GM12878 (cell line): ENCODE measurements around the gene NBPF14. TPM values are rescaled to one million over a fixed set of nuclear protein-coding genes. Genes with fewer than 3 reads are reported as not detected.
"Not testable (repeated sequence)": the region's sequence is repeated elsewhere in the genome, so short reads cannot be mapped to it uniquely, and the experiment has no call there.

Source experiments
- ATAC-seq: fragments of 200-7000 bp; cut with Tn5 transposase; 3 replicates; pipeline ENCODE4 v1.9.1; 2020; ENCODE audit warnings: mild to moderate bottlenecking, moderate library complexity
- Bru-seq: library from RNA; stranded (reverse); fragments of 400-500 nt; gene quantifications from one replicate; lab custom pipeline; 2021; lab: Mats Ljungman, UMichigan
- BruChase-seq, 2 experiments: library from RNA; stranded (reverse); fragments of 400-500 nt; gene quantifications; one replicate each; lab custom pipeline; 2021; lab: Mats Ljungman, UMichigan
- BruUV-seq: library from RNA; stranded (reverse); fragments of 400-500 nt; replicated peaks from 2 replicates; lab custom pipeline; 2021; lab: Mats Ljungman, UMichigan
- CTCF ChIA-PET: fragments of 300-600 bp; sonication (Branson Sonifier 250); formaldehyde crosslinking; extraction: SDS; loops from one replicate; lab custom pipeline; 2021; ENCODE audit warnings: inconsistent platforms; lab: Yijun Ruan, JAX
- POLR2A ChIA-PET: fragments of 350-600 bp; formaldehyde crosslinking; extraction: SDS; loops from one replicate; lab custom pipeline; 2021; ENCODE audit warnings: inconsistent platforms; lab: Charles Lee
- RAD21 ChIA-PET: fragments of 300-600 bp; sonication (Branson Sonifier 250); formaldehyde crosslinking; loops from one replicate; lab custom pipeline; 2023; ENCODE audit warnings: antibody characterized with exemption; ENCODE audit not compliant: unreplicated experiment; lab: Charles Lee
- SMC1A ChIA-PET: fragments of 300-600 bp; sonication (Branson Sonifier 250); formaldehyde crosslinking; loops from one replicate; lab custom pipeline; 2023; ENCODE audit not compliant: unreplicated experiment, uncharacterized antibody; lab: Charles Lee
- DNase-seq: peaks from one replicate; pipeline ENCODE4 v3.0.0-alpha.2; 2011; ENCODE audit warnings: low read depth, low spot score
- FAIRE-seq: peaks from 3 replicates; lab custom pipeline; 2011; peaks lifted over from hg19 to GRCh38; lab: Jason Lieb, UNC
- H2AFZ ChIP-seq: 2 replicates; pipeline ENCODE4 v1.6.0; 2011; ENCODE audit warnings: low read depth, low read length, control low read depth; ENCODE audit not compliant: control insufficient read depth
- H3K27ac ChIP-seq: 2 replicates; pipeline ENCODE4 v1.5.1; 2011; ENCODE audit warnings: control low read depth; ENCODE audit not compliant: control insufficient read depth, insufficient read depth
- H3K27me3 ChIP-seq, 2 experiments: replicated peaks in 1 of 2; 2 replicates each; pipeline versions ENCODE4 v1.6.0 to v1.6.1; 2011; ENCODE audit warnings: low read length in 1 of 2; ENCODE audit not compliant: control insufficient read depth in 2 of 2, insufficient read depth in 2 of 2
- H3K36me3 ChIP-seq, 2 experiments: 2 replicates each; pipeline ENCODE4 v1.5.1; 2011; ENCODE audit warnings: low read length in 1 of 2; ENCODE audit not compliant: control insufficient read depth in 2 of 2, insufficient read depth in 2 of 2
- H3K4me1 ChIP-seq: 2 replicates; pipeline ENCODE4 v1.6.1; 2011; ENCODE audit warnings: mild to moderate bottlenecking, low read length, moderate library complexity, mixed read lengths; ENCODE audit not compliant: control insufficient read depth, insufficient read depth
- H3K4me2 ChIP-seq: 2 replicates; pipeline ENCODE4 v1.6.0; 2011; ENCODE audit warnings: control low read depth; ENCODE audit not compliant: control insufficient read depth, insufficient read depth
- H3K4me3 ChIP-seq: fragments of 200-600 bp; sonication (generic); 2 replicates; pipeline ENCODE4 v1.5.1; 2016
- H3K79me2 ChIP-seq: 2 replicates; pipeline ENCODE4 v1.6.0; 2011; ENCODE audit warnings: low read length; ENCODE audit not compliant: control insufficient read depth, insufficient read depth
- H3K9ac ChIP-seq: 2 replicates; pipeline ENCODE4 v1.8.0; 2011; ENCODE audit warnings: low read length, control low read depth, mixed read lengths; ENCODE audit not compliant: control insufficient read depth, insufficient read depth
- H3K9me3 ChIP-seq: replicated peaks from 3 replicates; pipeline ENCODE4 v1.5.1; 2011; ENCODE audit warnings: mild to moderate bottlenecking, low read length; ENCODE audit not compliant: control insufficient read depth, insufficient read depth
- H4K20me1 ChIP-seq: 2 replicates; pipeline ENCODE4 v1.6.0; 2011; ENCODE audit not compliant: control insufficient read depth, insufficient read depth
- WGBS: methylation state at CpG from one replicate; pipeline ENCODE4 v1.1.6; 2016; ENCODE audit warnings: low lambda C conversion rate; ENCODE audit not compliant: insufficient replicate concordance, insufficient coverage; ENCODE audit errors: missing lambda C conversion rate; 5-methylcytosine and 5-hydroxymethylcytosine counted together
- in situ Hi-C: fragments of 300-500 bp; cut with MboI; formaldehyde crosslinking; loops from 9 replicates; pipeline ENCODE4 v1.14.3; 2018; ENCODE audit warnings: mixed read lengths
- intact Hi-C: fragments of 100-400 bp; cut with micrococcal nuclease; formaldehyde crosslinking; loops from one replicate; pipeline ENCODE4 v1.14.2; 2022; ENCODE audit not compliant: unreplicated experiment
- long read RNA-seq, 2 experiments: library from polyadenylated mRNA; unstranded; transcript quantifications; one replicate each; pipeline ENCODE4 v2.0.0, GENCODE V29; 2019 to 2020
- polyA minus RNA-seq, 3 experiments: library from RNA; depleted of rRNA, polyadenylated mRNA; stranded (reverse); fragments of >200 nt; gene quantifications; 2 replicates each; pipeline ENCODE4 v1.2.3, GENCODE V29; 2011
- polyA plus RNA-seq, 11 experiments: library from polyadenylated mRNA; depleted of rRNA in 4 of 11; unstranded in 6 of 11; stranded (reverse) in 5 of 11; fragments of >200 nt; fragmentation: Nextera tagmentation in 4 of 11; fragmentation: Illumina TruSeq in 1 of 11; extraction: Ambion mirVana in 4 of 11; extraction: Trizol in 1 of 11; gene quantifications; 1 replicate in 1 of 11; 2 replicates in 10 of 11; pipeline versions ENCODE4 v1.2.1 to v1.2.3, GENCODE V29; 2011 to 2016; ENCODE audit warnings: inconsistent platforms in 2 of 11, missing spikeins in 2 of 11, low read depth in 1 of 11
- total RNA-seq, 4 experiments: library from RNA; depleted of rRNA in 3 of 4; stranded (reverse); fragments of >200 nt in 3 of 4; fragmentation: Illumina TruSeq in 1 of 4; extraction: Trizol in 1 of 4; gene quantifications; 2 replicates each; pipeline versions ENCODE4 v1.2.1 to v1.2.3, GENCODE V29; 2013 to 2021

Gene NBPF14
- total RNA-seq (2013; cell fraction: nucleolus; rRNA removed) = 19.8 and 20.2 TPM in 2 replicates
- 1.4 TPM in 2 replicates for total RNA-seq (2014; rRNA removed)
- 0.98 and 1.2 TPM in 2 replicates for total RNA-seq (2014; rRNA removed; fragmentation: Illumina TruSeq; extraction: Trizol)
- total RNA-seq (2021) = 0.98 and 1.6 TPM in 2 replicates
- 5.0 TPM for polyA plus RNA-seq (2011; ENCODE audit: low read depth)
- polyA plus RNA-seq (2011; rRNA removed) = 5.3 and 6.6 TPM in 2 replicates
- polyA plus RNA-seq (2011; cell fraction: cytosol; rRNA removed) = 7.2 and 8.0 TPM in 2 replicates
- 18.9 and 24.0 TPM in 2 replicates for polyA plus RNA-seq (2011; cell fraction: nucleus; rRNA removed)
- polyA plus RNA-seq (2012) = 3.4 and 5.0 TPM in 2 replicates
- 0.98 and 1.2 TPM in 2 replicates for polyA plus RNA-seq (2014; fragmentation: Illumina TruSeq; extraction: Trizol)
- under 1 TPM; 0.05 to 0.27 TPM for polyA plus RNA-seq (2014; fragmentation: Nextera tagmentation; extraction: Ambion mirVana)
- polyA plus RNA-seq (2014; rRNA removed) = 0.58 and 0.75 TPM in 2 replicates
- under 1 TPM; 0.57 to 0.63 TPM for polyA plus RNA-seq (2016; fragmentation: Nextera tagmentation; extraction: Ambion mirVana)
- 23.1 and 29.5 TPM in 2 replicates for polyA minus RNA-seq (2011; rRNA and poly(A)+ RNA removed)
- polyA minus RNA-seq (2011; cell fraction: cytosol; rRNA and poly(A)+ RNA removed) = 3.3 and 5.0 TPM in 2 replicates
- polyA minus RNA-seq (2011; cell fraction: nucleus; rRNA and poly(A)+ RNA removed) = 17.9 and 27.9 TPM in 2 replicates
- Bru-seq, nascent RNA = percentile 48 among the genes with signal in this experiment
- BruChase-seq, experiment 1, labeled RNA remaining after a 6-hour chase = percentile 42 among the genes with signal in this experiment
- BruChase-seq, experiment 2, labeled RNA remaining after a 2-hour chase = percentile 44 among the genes with signal in this experiment
- long read RNA-seq, experiment 1, partial matches to known transcripts = 0 of 3 reads
- long read RNA-seq, experiment 1, other reads (novel, unspliced or antisense) = 0 of 3 reads
- long read RNA-seq, experiment 2, partial matches to known transcripts = 6 of 18 reads
- long read RNA-seq, experiment 2, other reads (novel, unspliced or antisense) = 8 of 18 reads

- intact Hi-C loops, H3K4me1 ChIP-seq, H3K27ac ChIP-seq, H3K9ac ChIP-seq, H3K4me3 ChIP-seq, H3K79me2 ChIP-seq, FAIRE-seq, H2AFZ ChIP-seq, DNase-seq, BruUV-seq, ATAC-seq, H3K36me3 ChIP-seq, H3K27me3 ChIP-seq, CTCF ChIA-PET, in situ Hi-C loops, H3K4me2 ChIP-seq, H3K9me3 ChIP-seq, H4K20me1 ChIP-seq, RAD21 ChIA-PET, POLR2A ChIA-PET, SMC1A ChIA-PET: not testable (repeated sequence)
- WGBS = no CpG with 5 or more reads among the region's 5 CpGs
Measured at GRCh38 chr1:148595911-148596310, at the start of gene NBPF14. Gene NBPF14 (minus strand): TSS chr1:148596011. CDS start chr1:148595717, 294 bp downstream.

- not testable (repeated sequence) for H3K4me1 ChIP-seq
Measured at GRCh38 chr1:148625451-148625850, 29.6 kb upstream of the NBPF14 start.

GRCh38 chr1:148618216-148618615, 22.4 kb upstream of the NBPF14 start:
- FAIRE-seq, H2AFZ ChIP-seq, in situ Hi-C loops, intact Hi-C loops, CTCF ChIA-PET, H3K36me3 ChIP-seq, H3K79me2 ChIP-seq, H3K4me1 ChIP-seq, H3K4me2 ChIP-seq, RAD21 ChIA-PET, H4K20me1 ChIP-seq, BruUV-seq, H3K9ac ChIP-seq, POLR2A ChIA-PET, ATAC-seq, H3K9me3 ChIP-seq, H3K4me3 ChIP-seq, H3K27ac ChIP-seq, SMC1A ChIA-PET, H3K27me3 ChIP-seq, DNase-seq: not testable (repeated sequence)
- whole genome bisulfite sequencing = no CpG with 5 or more reads among the region's 1 CpG

More at GRCh38 chr1:148625451-148625850, 29.6 kb upstream of the NBPF14 start:
- H3K27ac ChIP-seq, POLR2A ChIA-PET, H3K4me3 ChIP-seq, H4K20me1 ChIP-seq, H3K9me3 ChIP-seq, H3K4me2 ChIP-seq, CTCF ChIA-PET, H3K9ac ChIP-seq, H3K27me3 ChIP-seq, intact Hi-C loops, SMC1A ChIA-PET, RAD21 ChIA-PET, DNase-seq, FAIRE-seq, ATAC-seq, H2AFZ ChIP-seq, BruUV-seq, H3K79me2 ChIP-seq, H3K36me3 ChIP-seq, in situ Hi-C loops: not testable (repeated sequence)
- 83% methylated on average over 2 of the region's 6 CpGs for WGBS
